Mesothelial cell of epicardium (in vitro differentiated cells): ENCODE results near the gene TTBK2. TPM values are rescaled to one million over a fixed set of nuclear protein-coding genes. Genes with fewer than 3 reads are reported as not detected.

Experiments used
- DNase-seq, 2 experiments: peaks; one replicate each; pipeline ENCODE4 v3.0.0; 2021; ENCODE audit warnings: low spot score in 2 of 2; ENCODE audit not compliant: unreplicated experiment in 2 of 2
- H3K27ac Mint-ChIP-seq: 2 replicates; pipeline ENCODE4 v1.8.0; 2021; ENCODE audit warnings: mixed read lengths
- H3K27me3 Mint-ChIP-seq: 2 replicates; pipeline ENCODE4 v1.8.0; 2021; ENCODE audit warnings: low read depth, mixed read lengths
- H3K36me3 Mint-ChIP-seq: 2 replicates; pipeline ENCODE4 v1.8.0; 2021; ENCODE audit warnings: mixed read lengths
- H3K4me1 Mint-ChIP-seq: 2 replicates; pipeline ENCODE4 v1.8.0; 2021; ENCODE audit warnings: mixed read lengths
- H3K4me3 Mint-ChIP-seq: 2 replicates; pipeline ENCODE4 v1.8.0; 2021; ENCODE audit warnings: mild to moderate bottlenecking, moderate library complexity, mixed read lengths
- H3K9me3 Mint-ChIP-seq: 2 replicates; pipeline ENCODE4 v1.8.0; 2021; ENCODE audit warnings: mixed read lengths
- CTCF ChIP-seq: fragments of 200-600 bp; sonication (generic); IDR thresholded peaks from one replicate; pipeline ENCODE4 v1.5.0; 2021; ENCODE audit warnings: antibody characterized with exemption; ENCODE audit not compliant: unreplicated experiment
- total RNA-seq: library from RNA; stranded (reverse); gene quantifications from 3 replicates; pipeline ENCODE4 v1.2.1, GENCODE V29; 2021

The TTBK2 gene
- total RNA-seq, 1 donor from 2014 or later: 21.1 TPM

DNA sequence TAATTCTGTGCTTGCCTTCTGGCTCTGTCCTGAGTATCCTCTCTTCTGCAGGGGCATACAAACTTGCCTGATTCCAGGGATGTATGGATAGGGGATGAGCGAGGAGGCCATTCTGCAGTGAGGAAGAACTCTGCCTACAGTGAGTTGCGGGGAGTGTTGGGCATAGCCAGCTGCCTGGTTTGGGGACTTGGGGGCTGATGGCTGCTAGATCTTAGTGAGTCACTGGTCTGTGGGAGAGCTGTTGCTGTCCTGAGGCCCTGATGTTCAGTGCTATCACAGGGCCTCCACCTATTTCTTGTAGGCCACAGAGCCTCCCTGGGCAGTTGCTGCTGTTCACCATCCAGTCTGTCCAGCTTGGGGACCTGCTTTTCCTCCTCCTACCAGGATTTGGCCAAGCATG lies 204.0 kb downstream of the TTBK2 start:
- no peak for TF ChIP-seq CTCF
- no peak for DNase-seq
- Mint-ChIP-seq H3K4me1 (no peaks in the 10 kb centered on the region), H3K4me3 (no peak overlapping the region), H3K9me3 (no peaks in the 10 kb centered on the region), H3K27me3 (no peaks in the 10 kb centered on the region), H3K36me3 (peaks cover 6% of the 10 kb centered on the region), H3K27ac (no peak overlapping the region)

GRCh38 chr15:42716125-42716524 lies 204.5 kb downstream of the TTBK2 start:
- TF ChIP-seq CTCF: no peak

DNA sequence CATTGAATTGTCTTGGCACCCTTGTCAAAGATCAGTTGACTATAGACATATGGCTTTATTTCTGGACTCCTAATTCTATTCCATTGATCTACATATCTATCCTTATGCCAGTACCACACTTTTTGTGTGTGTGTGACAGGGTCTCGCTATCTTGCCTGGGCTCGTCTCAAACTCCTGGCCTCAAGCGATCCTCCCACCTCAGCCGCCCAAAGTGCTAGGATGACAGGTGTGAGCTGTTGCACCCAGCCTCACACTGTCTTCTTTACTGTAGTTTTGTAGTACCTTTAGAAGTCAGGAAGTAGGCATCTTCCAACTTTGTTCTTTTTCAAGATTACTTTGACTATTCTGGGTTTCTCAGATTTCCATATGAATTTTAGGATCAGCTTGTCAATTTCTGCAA lies 208.0 kb downstream of the TTBK2 start:
- Mint-ChIP-seq H3K27me3 (no peaks in the 10 kb centered on the region), H3K36me3 (no peaks in the 10 kb centered on the region), H3K4me1 (no peaks in the 10 kb centered on the region), H3K27ac (no peak overlapping the region), H3K4me3 (no peak overlapping the region), H3K9me3 (no peaks in the 10 kb centered on the region)
- TF ChIP-seq CTCF: no peak
- DNase-seq: no peak

More at GRCh38 chr15:42716125-42716524, 204.5 kb downstream of the TTBK2 start:
- Mint-ChIP-seq H3K9me3 (no peaks in the 10 kb centered on the region), H3K27me3 (no peaks in the 10 kb centered on the region), H3K36me3 (peaks cover 6% of the 10 kb centered on the region), H3K4me3 (no peak overlapping the region), H3K4me1 (no peaks in the 10 kb centered on the region), H3K27ac (no peak overlapping the region)
- DNase-seq: no peak

GRCh38 chr15:42711746-42712145 lies 208.8 kb downstream of the TTBK2 start:
- no peak for DNase-seq
- no peak overlapping the region for H3K27ac Mint-ChIP-seq
- H3K4me1 Mint-ChIP-seq: no peaks in the 10 kb centered on the region
- H3K36me3 Mint-ChIP-seq: no peaks in the 10 kb centered on the region
- H3K27me3 Mint-ChIP-seq: no peaks in the 10 kb centered on the region
- no peaks in the 10 kb centered on the region for H3K9me3 Mint-ChIP-seq
- TF ChIP-seq CTCF: no peak
- H3K4me3 Mint-ChIP-seq: no peak overlapping the region

- no peaks in the 10 kb centered on the region for H3K4me1 Mint-ChIP-seq
- H3K9me3 Mint-ChIP-seq: no peaks in the 10 kb centered on the region
- H3K36me3 Mint-ChIP-seq: no peaks in the 10 kb centered on the region
- DNase-seq: no peak
- no peak for TF ChIP-seq CTCF
- H3K27ac Mint-ChIP-seq: no peak overlapping the region
- H3K27me3 Mint-ChIP-seq: no peaks in the 10 kb centered on the region
- H3K4me3 Mint-ChIP-seq: no peak overlapping the region
Observed at GRCh38 chr15:42710662-42711061, 209.9 kb downstream of the TTBK2 start.
